ENCODE data around the gene PCED1A.

The PCED1A gene

DNA sequence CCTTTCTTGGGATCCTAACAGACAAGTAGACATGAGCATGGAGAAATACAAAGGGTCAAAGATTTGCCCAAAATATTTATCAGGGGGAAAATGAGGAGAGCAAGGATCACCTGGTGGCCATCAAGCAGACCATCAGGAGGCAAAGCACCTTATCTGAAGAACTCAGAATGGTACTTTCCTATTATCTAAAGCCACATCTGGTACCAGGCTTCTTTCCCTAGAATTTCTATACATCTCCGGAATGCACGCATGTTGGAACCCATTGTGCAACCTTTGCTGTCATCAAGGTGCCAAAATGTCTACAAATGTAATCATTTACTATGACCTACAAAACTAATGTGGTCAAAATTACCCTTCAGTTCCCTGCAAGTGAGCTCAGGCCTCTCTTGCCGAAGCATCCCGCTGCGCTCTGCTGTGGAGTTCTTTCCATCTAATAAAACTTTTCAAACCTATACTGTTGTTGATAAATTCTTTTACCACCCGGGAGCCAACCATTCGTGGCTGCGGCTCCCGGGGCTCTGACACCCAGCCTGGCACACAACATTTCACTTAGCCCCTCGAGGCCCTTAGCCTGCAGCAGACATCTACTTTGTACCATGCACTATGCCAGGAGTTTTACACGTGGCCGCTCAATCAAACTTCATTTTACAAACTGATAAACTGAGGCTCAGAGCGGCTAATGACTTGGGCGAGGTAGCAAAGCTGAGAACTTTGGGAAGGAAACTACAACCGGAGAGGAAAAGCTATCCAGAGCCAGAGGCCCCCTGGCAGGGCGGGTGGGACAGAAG lies 36.2 kb downstream of the PCED1A start:
- DNase-seq (ENCODE audit: low read depth) = no peak

DNA sequence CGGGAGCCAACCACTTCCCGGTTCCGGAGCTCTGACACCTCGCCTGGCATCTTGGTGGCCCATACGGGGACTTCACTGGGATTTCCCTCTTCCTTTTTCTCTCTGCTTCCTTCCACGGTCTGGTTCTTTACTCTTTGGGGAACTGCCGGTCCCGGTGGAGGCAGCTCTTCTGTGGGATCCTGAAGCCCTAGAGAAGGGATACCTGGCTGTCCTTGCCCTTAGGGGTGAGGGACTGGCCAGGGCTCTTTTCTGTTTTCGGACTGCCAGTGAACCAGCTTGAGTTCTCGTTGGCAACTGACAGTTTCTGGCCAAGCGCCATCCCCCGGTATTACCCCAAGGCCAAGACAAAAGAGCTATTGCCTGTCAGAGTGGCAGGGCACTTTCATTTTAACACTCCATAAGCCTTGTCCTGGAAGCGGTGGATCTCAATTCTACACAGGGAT lies 39.1 kb downstream of the PCED1A start:
- no peak for DNase-seq (ENCODE audit: low read depth)

DNA sequence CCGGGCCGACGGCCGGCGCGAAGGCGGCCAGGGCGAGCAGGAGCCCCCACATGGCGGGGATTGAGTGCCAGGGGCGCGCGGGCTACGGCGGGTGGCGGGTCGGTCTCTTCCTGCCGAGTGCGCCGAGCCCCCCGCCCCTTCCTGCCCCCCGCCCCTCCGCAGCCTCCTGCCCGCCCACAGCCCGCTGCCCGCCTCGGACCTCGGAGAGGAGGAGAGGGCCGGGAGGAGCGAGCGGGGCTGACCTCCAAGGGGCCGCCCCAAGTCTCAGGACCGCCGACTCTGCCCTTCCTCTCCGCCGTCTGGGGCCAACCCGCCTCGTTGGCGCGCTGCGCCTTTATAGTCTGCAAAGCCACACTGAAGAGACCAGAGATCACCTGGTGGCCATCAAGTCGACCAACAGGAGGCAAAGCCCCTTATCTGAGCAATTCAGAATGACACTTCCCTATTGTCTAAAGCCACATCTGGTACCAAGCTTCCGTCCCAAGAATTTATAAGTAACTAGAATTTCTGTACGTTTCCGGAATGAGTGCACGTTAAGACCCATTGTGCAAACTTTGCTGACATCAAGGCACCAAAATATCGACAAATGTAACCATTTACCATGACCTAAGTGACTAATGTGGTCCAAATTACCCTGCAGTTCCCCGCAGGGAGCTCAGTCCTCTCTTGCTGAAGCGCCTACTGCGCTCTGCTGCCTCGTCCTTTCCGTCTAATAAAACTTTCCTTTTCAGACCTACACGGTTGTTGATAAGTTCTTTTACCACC lies 39.8 kb downstream of the PCED1A start, which contains the start of gene CPXM1:
Gene CPXM1, minus strand, starts transcription at position 107 of the 765 bp plus-strand sequence. Its CDS starts 55 bp downstream, at position 52.
- DNase-seq (ENCODE audit: low read depth) = no peak

DNA sequence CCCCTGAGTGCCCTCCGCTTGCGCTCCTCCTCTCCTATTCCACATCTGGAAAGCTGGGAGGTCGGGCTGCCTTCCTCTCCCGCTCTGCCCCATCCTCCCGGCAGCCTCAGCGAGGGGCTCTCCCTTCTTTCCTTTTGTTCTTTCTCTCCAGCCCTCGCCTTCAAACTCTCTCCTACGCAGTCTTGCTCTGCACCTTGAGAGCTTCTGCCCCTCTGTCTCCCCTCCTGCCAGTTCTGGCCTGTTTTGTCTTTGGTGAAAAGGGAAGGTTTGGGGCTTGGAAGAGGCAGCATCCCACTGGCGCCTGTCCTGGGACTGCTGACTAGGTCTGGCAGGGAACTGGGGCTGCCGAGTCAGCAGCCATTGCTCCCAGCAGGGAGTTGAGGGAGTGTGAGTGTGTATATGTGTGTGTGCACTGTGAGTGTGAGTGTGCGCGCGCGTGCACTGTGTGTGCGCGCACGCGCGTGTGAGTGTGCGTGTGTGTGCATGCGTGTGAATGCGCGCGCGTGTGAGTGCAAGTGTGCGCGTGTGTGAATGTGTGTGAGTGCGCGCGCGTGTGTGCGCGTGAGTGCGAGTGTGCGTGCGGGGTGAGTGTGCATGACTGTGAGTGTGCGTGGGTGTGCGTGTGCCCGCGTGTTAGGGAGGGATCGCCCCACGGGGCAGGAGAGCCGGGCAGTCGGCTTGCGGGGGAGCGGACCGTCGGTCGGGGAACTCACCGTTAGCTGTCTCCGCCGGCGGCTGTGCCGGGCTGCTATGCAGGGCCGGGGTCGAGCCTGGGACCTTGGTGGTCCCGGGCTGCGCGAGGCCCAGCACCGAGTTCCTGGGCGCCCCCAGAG lies 40.6 kb downstream of the PCED1A start:
- no peak for DNase-seq (ENCODE audit: low read depth)

DNA sequence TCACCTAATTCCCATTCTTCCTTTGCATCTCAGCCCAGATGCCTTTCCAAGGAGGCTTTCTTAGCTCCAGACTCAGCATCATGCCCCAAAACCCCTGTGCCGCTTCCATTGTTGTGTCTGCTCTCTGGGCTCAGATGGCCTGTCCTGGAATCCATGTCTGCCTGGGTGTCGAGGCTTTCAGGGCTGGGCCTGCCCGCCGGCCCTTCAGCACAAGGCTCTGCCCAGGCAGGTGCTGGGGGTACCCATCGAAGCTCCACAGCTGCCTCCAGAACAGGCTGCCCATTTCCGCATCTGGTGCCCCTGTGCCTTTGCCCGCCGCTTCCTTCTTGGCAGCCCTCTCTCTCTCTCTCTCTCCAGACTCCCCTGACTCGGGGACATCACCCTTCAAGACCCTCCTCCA lies 41.2 kb downstream of the PCED1A start:
- DNase-seq (ENCODE audit: low read depth) = no peak

DNA sequence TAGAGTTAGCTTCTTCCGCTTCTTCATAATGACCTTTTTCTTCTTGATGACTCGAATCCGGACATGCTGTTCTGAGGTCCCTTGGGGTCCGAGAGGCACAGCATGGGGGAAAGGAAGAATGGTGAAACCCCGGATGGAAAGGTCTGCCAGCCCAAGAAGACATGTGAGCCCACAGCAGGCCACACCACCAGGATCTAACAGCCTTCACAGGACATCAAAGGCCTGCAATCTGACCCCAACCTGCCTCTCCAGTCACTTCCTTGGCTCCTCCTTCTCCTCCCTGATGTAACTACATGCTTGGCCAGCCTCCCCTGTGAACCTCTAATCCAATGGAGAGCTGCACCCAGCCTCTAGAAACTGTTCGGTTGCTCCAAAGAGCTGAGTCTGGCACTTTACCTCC lies 41.6 kb downstream of the PCED1A start:
- no peak for DNase-seq (ENCODE audit: low read depth)

DNA sequence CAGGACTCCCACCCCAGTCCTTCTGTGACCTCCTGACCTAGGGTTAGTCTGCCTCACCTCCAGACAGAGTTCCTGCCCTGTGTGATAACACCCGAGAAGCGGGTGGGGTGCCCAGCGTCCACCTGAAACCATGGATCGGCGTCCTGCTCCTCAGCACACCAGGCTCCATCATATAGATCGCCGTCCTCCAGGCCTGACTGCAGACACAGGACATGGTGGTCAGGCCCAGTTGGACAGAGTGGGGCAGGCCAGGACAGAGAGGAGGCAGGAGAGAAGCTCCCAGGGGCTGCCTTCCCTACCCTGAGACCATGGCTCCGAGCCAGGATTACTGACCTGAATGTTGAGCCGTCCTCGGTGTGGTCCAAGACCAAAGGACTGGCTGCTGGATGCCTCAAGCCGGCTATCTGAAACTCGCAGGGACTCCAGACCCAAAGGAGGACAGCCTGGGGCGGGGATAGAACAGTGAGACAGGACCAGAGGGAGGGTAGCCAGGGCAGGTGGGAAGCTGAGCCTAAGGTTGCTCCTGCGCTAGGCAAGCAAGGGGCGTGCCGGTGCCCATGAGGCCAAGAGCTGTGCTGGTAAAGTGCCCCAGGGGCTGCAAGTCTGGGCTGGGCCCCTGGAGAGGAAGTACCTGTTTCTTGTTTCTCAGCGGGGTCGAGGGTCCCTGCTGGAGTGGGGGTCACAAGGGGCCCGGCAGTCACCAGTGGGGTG lies 42.2 kb downstream of the PCED1A start:
- no peak for DNase-seq (ENCODE audit: low read depth)

DNA sequence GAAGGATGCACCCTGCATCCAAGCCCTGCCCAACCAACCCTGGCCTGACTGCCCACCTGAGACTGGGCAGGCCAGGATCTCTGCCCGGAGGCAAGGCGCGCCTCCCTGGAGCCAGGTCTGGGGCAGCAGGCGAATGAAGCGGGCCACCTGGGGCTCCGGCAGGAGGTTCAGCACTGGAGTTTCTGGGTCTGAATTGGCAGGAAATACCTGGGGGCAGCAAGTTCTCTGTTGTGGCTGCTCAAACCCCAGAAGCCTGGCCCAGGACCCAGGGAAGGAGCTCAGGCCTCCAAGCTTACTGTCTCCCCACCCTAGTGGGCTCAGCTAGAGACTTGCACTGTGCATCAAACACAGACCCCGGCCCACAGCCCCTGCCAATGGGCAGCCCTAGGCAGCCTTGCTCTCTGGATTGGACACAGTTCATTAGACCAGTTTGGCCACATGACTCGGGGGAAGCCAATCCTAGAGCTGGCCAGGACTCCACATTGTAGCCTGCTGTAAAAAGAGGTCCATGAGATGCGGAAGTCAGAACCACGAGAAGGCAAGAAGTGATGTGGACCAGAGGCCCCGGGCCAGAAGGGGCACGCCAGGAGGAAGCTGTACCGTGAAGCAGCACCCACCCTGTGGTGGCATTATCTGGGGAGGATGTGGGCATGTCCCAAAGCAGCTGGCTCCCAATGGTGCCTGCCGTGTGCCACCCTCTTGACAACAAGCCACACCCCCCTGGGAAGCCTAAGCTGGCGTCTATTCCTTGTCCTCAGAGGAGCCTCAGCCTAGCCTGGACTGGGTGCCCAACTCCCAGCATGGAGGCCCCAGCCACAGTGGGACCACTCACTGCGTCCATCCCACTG lies 43.1 kb downstream of the PCED1A start:
- no peak for DNase-seq (ENCODE audit: low read depth)

DNA sequence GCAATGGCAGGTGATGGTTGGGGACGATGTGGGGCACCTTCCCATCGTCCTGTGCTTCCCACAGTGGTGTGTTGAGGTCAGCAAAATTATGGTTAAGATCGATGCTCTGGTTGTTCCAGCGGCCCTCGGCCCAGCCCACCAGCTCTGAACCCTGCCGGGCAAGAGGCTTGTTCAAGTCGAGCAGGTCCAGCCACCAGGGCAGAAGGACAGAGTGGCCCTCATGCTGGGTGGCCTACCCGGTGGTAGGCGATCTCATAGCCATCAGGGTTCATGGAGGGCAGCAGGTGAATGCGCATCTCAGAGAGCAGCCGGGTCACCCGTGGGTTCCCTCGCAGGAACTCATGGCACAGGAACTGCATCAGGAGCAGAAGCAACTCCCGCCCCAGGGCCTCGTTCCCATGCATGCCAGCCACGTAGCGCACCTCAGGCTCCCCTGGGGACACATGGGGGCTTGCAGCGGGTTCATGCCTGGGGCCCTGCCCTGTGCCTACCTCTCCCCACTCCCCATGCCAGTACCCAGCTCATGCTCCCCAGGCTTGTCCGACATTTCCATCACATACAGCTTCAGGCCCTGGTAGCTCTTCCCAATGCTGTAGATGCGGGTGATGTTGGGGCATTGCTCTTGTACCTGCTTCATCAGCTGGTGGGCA lies 44.3 kb downstream of the PCED1A start:
- DNase-seq (ENCODE audit: low read depth) = no peak

DNA sequence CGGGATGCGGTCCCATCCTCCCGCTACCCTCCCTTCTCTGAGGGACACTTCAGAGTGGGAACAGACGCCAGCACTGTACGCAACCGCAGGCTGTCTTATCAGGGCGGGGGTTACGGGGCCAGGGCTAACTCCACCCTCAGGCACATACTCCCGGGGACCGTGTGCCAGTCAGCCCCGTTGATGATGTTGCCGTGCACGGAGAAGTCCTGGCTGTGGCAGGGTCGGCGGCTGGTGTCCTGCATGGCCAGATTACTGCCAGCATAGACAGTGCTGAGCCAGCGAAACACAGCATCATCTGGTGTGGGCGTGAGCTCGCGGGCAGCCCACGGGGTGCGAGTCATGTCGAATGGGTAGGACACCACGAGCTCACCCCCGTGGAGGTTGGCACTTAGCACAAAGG lies 45.0 kb downstream of the PCED1A start:
- no peak for DNase-seq (ENCODE audit: low read depth)

DNA sequence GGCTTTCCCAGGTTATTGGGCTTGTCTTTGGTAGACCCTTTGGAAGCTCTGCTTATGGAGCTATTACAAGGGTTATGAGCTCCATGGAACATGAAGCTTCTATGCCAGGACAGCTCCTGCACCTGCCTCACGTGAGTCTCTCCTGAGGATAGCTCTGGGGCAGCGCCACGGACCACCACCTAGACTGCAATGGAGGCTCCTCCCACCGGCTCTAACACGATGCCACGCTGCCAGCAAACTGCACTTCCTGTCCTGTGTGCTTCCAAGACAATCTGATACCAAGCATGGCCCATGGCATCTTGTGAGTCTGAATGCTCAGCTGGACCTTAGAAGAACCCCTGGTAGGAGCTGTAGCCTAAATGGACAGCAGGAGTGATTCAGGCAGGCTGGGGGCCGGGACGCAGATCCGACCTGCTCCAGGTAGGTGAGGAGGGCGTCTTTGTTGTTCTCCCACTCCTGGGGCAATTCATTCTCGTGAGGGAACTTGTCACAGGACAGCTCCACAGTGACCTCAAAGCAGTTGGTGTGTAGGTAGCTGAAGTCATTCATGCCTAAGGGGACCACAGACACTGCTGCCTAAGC lies 45.5 kb downstream of the PCED1A start:
- DNase-seq (ENCODE audit: low read depth) = no peak

DNA sequence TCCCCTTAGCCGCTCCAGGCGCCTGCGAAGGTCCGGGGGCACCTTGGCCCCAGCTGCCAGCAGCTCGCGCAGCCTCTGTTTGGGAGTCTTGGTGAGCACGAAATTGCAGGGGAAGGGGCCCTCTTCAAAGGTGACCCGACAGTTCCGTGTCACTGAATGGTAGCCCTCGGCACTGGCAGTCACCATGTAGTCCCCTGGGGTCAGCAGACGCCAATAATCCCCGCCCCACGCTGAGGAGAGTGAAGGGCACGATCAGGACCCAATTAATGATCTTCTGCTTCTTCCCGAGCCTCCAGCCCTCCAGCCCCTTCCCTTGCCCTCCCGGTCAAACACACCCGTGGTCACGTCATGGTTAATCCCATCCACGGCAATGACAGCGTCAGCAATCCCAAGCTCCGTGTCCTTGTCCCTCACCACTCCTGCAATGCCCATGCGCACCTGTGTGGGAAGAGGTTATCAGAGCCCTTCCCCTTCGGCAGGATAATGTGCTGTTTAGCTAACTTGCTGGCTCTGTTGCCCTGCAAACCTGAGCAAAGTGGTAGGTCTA lies 46.2 kb downstream of the PCED1A start:
- DNase-seq (ENCODE audit: low read depth) = no peak

DNA sequence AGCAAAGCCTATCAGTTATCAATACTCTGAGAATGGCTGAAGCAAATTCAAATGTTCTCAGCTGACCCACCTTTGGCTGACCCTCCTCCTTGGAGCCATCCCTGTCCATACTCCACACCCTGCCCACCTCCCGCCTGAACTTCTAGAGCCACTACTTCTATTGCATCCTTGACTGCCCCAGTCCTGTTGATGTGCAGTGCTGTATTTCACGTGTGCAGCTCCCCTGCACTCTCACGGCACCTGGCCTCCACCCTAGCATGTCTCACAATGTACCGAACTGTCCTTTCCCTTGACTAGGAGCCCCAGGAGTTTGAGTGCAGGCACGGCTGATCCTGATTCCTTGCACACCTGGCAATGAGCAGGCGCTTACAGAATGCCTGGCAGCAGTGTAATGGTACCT lies 47.0 kb downstream of the PCED1A start:
- no peak for DNase-seq (ENCODE audit: low read depth)

Data from stimulated activated CD8-positive, alpha-beta memory T cell treated with anti-CD3 and anti-CD28 coated beads, Interleukin-7, amount 100 ng/mL, for 24 hours (primary cell).